B cell (primary cell): ENCODE results near the gene DTX3. TPM values are rescaled to one million over a fixed set of nuclear protein-coding genes. Genes with fewer than 3 reads are reported as not detected.
"Not testable (repeated sequence)": the region's sequence is repeated elsewhere in the genome, so short reads cannot be mapped to it uniquely, and the experiment has no call there.

Experiments
- ATAC-seq: fragments of 200-7000 bp; cut with Tn5 transposase; one replicate; pipeline ENCODE4 v1.10.0; 2021; ENCODE audit warnings: low read depth, mild to moderate bottlenecking, moderate number of reproducible peaks, moderate library complexity
- CTCF ChIA-PET: fragments of 350-600 bp; sonication (Branson Sonifier 250); formaldehyde crosslinking; loops from one replicate; lab custom pipeline; 2021; ENCODE audit warnings: antibody characterized with exemption, inconsistent platforms; lab: Charles Lee
- POLR2A ChIA-PET: fragments of 350-600 bp; sonication (Branson Sonifier 250); formaldehyde crosslinking; loops from one replicate; lab custom pipeline; 2021; ENCODE audit warnings: antibody characterized with exemption; lab: Charles Lee
- DNase-seq: peaks from one replicate; pipeline ENCODE4 v3.0.0; 2013
- H2AFZ ChIP-seq: 2 replicates; pipeline ENCODE4 v1.6.1; 2012; ENCODE audit warnings: mild to moderate bottlenecking, low read depth, low read length; ENCODE audit not compliant: insufficient read depth, poor library complexity, severe bottlenecking
- H3K27ac ChIP-seq, 2 donors: 1 replicate in 1 of 2; 2 replicates in 1 of 2; pipeline ENCODE4 v1.5.1; 2012 to 2013; ENCODE audit warnings: low read length in 2 of 2, mild to moderate bottlenecking in 2 of 2, moderate library complexity in 1 of 2
- H3K27me3 ChIP-seq, 4 experiments: fragments of 200-600 bp in 1 of 4; sonication (generic) in 1 of 4; replicated peaks in 1 of 4; 1 replicate in 2 of 4; 2 replicates in 2 of 4; pipeline versions ENCODE4 v1.6.1 to v1.7.0; 2013 to 2016; ENCODE audit warnings: low read length in 3 of 4, mild to moderate bottlenecking in 2 of 4, mixed read lengths in 1 of 4, moderate library complexity in 1 of 4; ENCODE audit not compliant: insufficient read depth in 4 of 4, control insufficient read depth in 3 of 4; ENCODE audit errors: control extremely low read depth in 1 of 4
- H3K36me3 ChIP-seq, 2 experiments: replicated peaks in 1 of 2; 1 replicate in 1 of 2; 2 replicates in 1 of 2; pipeline versions ENCODE4 v1.6.1 to v1.7.1; 2013; ENCODE audit warnings: low read length in 1 of 2; ENCODE audit not compliant: insufficient read depth in 2 of 2, control insufficient read depth in 1 of 2; ENCODE audit errors: control extremely low read depth in 1 of 2, extremely low read depth in 1 of 2
- H3K4me1 ChIP-seq, 2 donors: fragments of 200-600 bp in 1 of 2; sonication (generic) in 1 of 2; 1 replicate in 1 of 2; 2 replicates in 1 of 2; pipeline versions ENCODE4 v1.5.1 to v1.6.1; 2013 to 2017; ENCODE audit warnings: low read length in 2 of 2; ENCODE audit not compliant: control insufficient read depth in 2 of 2, insufficient read depth in 2 of 2
- H3K4me2 ChIP-seq: replicated peaks from 2 replicates; pipeline ENCODE3; 2012; ENCODE audit warnings: mild to moderate bottlenecking, low read depth, low read length; ENCODE audit not compliant: poor library complexity, severe bottlenecking
- H3K4me3 ChIP-seq, 5 experiments: fragments of 200-600 bp in 1 of 5; sonication (generic) in 1 of 5; 1 replicate in 3 of 5; 2 replicates in 2 of 5; pipeline versions ENCODE4 v1.5.1 to v1.7.0; 2011 to 2016; ENCODE audit warnings: low read length in 4 of 5, mild to moderate bottlenecking in 4 of 5, low read depth in 2 of 5, control low read depth in 1 of 5, moderate library complexity in 1 of 5; ENCODE audit not compliant: insufficient read depth in 1 of 5; ENCODE audit errors: control extremely low read depth in 1 of 5, extremely low read depth in 1 of 5
- H3K79me2 ChIP-seq: fragments of 200-600 bp; sonication (generic); one replicate; pipeline ENCODE4 v1.6.0; 2016; ENCODE audit warnings: low read length; ENCODE audit not compliant: control insufficient read depth, insufficient read depth
- H3K9ac ChIP-seq: fragments of 200-600 bp; sonication (generic); 2 replicates; pipeline ENCODE4 v1.6.1; 2017; ENCODE audit warnings: mild to moderate bottlenecking, low read length, moderate library complexity
- H3K9me3 ChIP-seq, 3 donors: one replicate each; pipeline versions ENCODE4 v1.6.1 to v1.7.1; 2013; ENCODE audit warnings: low read length in 2 of 3; ENCODE audit not compliant: control insufficient read depth in 2 of 3, insufficient read depth in 1 of 3; ENCODE audit errors: control extremely low read depth in 1 of 3
- H4K20me1 ChIP-seq: 2 replicates; pipeline ENCODE4 v1.6.0; 2012; ENCODE audit warnings: mild to moderate bottlenecking, low read length; ENCODE audit not compliant: insufficient read depth, control insufficient read depth, poor library complexity, severe bottlenecking
- H3K27ac Mint-ChIP-seq: one replicate; pipeline ENCODE4 v1.8.0; 2021; ENCODE audit warnings: mixed read lengths
- H3K27me3 Mint-ChIP-seq: one replicate; pipeline ENCODE4 v1.8.0; 2021; ENCODE audit warnings: mixed read lengths
- H3K4me1 Mint-ChIP-seq: one replicate; pipeline ENCODE4 v1.8.0; 2021; ENCODE audit warnings: mixed read lengths
- H3K4me3 Mint-ChIP-seq: one replicate; pipeline ENCODE4 v1.8.0; 2021; ENCODE audit warnings: mixed read lengths
- H3K9me3 Mint-ChIP-seq: one replicate; pipeline ENCODE4 v1.8.0; 2022; ENCODE audit warnings: mixed read lengths; ENCODE audit not compliant: insufficient read depth
- EZH2 ChIP-seq: IDR thresholded peaks from 2 replicates; pipeline ENCODE4 v1.6.1; 2012; ENCODE audit warnings: borderline replicate concordance, low read depth, mild to moderate bottlenecking, moderate library complexity, low read length; ENCODE audit not compliant: insufficient read depth, poor library complexity, severe bottlenecking
- WGBS: methylation state at CpG from one replicate; pipeline ENCODE4 v1.1.5; 2013; ENCODE audit warnings: missing lambda C conversion rate; ENCODE audit not compliant: insufficient coverage; 5-methylcytosine and 5-hydroxymethylcytosine counted together
- intact Hi-C: fragments of 100-400 bp; cut with micrococcal nuclease; formaldehyde crosslinking; loops from one replicate; pipeline ENCODE4 v1.10.0; 2022
- polyA plus RNA-seq: library from polyadenylated mRNA; depleted of rRNA; stranded (reverse); fragments of >200 nt; gene quantifications from 2 replicates; pipeline ENCODE4 v1.2.3, GENCODE V29; 2012
- total RNA-seq, 2 donors: library from RNA; stranded (reverse); fragments of 120-200 nt in 1 of 2; gene quantifications; 1 replicate in 1 of 2; 2 replicates in 1 of 2; pipeline versions ENCODE4 v1.2.3 to v1.2.4, GENCODE V29; 2013 to 2022
- TF ChIP-seq, protein P1 (sequence below): fragments of 200-600 bp; IDR thresholded peaks from one replicate; pipeline ENCODE4 v1.8.0; 2022; ENCODE audit warnings: antibody characterized with exemption, mild to moderate bottlenecking

DTX3 gene
- total and polyA plus RNA-seq, 2 donors (not counting 1 experiment from before 2014, with no cell fraction given), result 3.5 to 7.3 TPM

DNA sequence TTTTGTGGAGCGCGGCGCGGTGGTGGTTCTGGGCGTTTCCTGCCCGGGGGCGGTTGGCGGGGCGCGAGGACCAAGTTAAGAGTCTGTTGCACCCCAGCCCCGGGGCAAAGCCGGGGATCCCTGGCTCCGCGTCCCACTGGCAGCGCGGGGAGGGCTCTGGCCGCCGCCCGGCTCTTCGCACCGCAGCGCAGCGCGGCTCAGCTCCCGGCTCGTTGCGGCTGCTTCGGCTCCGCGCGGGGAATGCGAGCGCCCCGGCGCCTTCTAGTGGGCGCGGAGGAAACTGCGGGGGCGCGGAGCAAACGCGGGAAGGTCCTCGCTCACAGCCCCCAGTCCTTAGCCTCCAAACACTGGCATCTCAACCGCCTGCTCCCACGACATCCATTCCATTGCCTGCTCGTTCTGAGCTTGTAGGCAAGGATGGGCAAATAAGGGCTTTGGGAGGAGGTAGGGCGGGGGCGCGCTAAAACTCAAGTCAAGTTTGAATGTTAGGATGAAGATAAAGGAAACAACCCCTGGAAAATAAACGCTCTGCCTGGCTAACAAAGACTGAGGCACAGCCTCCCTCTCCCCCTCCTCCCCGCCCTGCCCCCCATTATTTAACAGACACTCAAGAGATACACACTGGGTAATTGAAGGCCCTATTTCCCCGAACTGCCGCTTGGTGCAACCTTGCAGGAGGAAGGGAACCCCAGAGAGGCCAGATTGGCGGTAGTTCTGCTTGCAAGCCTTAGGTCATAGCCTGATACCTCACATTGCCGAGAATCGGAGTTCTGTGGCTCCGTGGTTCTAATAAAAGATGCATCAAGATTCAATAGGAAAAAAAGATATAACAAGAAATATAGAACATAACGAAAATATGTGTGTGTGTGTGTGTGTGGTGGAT is 28.6 kb downstream of the DTX3 start, which contains the start of gene B4GALNT1:
TSS of gene B4GALNT1 (minus strand) at position 244 of the 883 bp plus-strand sequence. CDS start 1,069 bp downstream, outside the sequence.
- H3K9me3 ChIP-seq, result peaks cover 0 to 4% (median 0%) of the 10 kb centered on the region in 3 donors
- H2AFZ ChIP-seq, result peak within 1 kb of the TSS; percentile 80
- POLR2A ChIA-PET, result interaction anchor here (0.6 kb wide), 1 partner anchor 1125 kb away, joined by 6 read pairs; no protein-coding TSS in a partner anchor
- H3K79me2 ChIP-seq, result no peaks in the 10 kb centered on the region
- CTCF ChIA-PET, result interaction anchor here (0.7 to 2.3 kb wide), 15 partner anchors 8 to 174 kb away, joined by 3 to 20 read pairs (median 4); partner anchors contain the start of genes DDIT3, OS9 and PIP4K2C
- Mint-ChIP-seq H3K4me3 (peak within 1 kb of the TSS; percentile 77), H3K27ac (no peak within 1 kb of the TSS), H3K4me1 (peaks cover 15% of the 10 kb centered on the region), H3K27me3 (peaks cover 49% of the 10 kb centered on the region), H3K9me3 (no peaks in the 10 kb centered on the region)
- no peak within 1 kb of the TSS for H3K27ac ChIP-seq
- H3K4me1 ChIP-seq, result peaks cover 17 to 21% of the 10 kb centered on the region in 2 donors
- peak within 1 kb of the TSS; percentile 75 for H3K9ac ChIP-seq
- DNase-seq (peak; percentile 82), ATAC-seq (peak; percentile 97)
- intact Hi-C loops, result loop anchor here (1.0 to 5.0 kb wide), 4 partner anchors 18 to 109 kb away; partner anchors contain the start of gene OS9
- H4K20me1 ChIP-seq, result no peaks in the 10 kb centered on the region
- H3K27me3 ChIP-seq, result peaks cover 0 to 65% (median 40%) of the 10 kb centered on the region in 4 experiments
- TF ChIP-seq, protein P1, sequence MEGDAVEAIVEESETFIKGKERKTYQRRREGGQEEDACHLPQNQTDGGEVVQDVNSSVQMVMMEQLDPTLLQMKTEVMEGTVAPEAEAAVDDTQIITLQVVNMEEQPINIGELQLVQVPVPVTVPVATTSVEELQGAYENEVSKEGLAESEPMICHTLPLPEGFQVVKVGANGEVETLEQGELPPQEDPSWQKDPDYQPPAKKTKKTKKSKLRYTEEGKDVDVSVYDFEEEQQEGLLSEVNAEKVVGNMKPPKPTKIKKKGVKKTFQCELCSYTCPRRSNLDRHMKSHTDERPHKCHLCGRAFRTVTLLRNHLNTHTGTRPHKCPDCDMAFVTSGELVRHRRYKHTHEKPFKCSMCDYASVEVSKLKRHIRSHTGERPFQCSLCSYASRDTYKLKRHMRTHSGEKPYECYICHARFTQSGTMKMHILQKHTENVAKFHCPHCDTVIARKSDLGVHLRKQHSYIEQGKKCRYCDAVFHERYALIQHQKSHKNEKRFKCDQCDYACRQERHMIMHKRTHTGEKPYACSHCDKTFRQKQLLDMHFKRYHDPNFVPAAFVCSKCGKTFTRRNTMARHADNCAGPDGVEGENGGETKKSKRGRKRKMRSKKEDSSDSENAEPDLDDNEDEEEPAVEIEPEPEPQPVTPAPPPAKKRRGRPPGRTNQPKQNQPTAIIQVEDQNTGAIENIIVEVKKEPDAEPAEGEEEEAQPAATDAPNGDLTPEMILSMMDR, result peak; percentile 98
- TF ChIP-seq EZH2, result no peak
- peak within 1 kb of the TSS in 4 of 5 experiments; percentile 40 to 75 (median 56) for H3K4me3 ChIP-seq
- H3K36me3 ChIP-seq, result no peaks in the 10 kb centered on the region
- peak within 1 kb of the TSS; percentile 99 for H3K4me2 ChIP-seq
- under 1% methylated on average over 47 of the region's 58 CpGs for WGBS

DNA sequence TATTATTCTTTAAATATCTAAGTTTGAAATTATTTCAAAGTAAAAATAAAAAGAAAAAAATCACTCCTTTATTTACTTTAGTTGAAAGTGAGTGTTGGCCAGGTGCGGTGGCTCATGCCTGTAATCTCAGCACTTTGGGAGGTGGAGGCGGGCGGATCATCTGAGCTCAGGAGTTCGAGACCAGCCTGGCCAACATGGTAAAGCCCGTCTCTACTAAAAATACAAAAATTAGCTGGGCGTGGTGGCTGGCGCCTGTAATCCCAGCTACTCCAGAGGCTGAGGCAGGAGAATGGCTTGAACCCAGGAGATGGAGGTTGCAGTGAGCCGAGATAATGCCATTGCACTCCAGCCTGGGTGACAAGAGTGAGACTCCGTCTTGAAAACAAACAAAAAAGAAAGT is 32.1 kb downstream of the DTX3 start:
- ATAC-seq, H3K4me3 Mint-ChIP-seq, intact Hi-C loops: not testable (repeated sequence)

More for the DNA sequence above, 32.1 kb downstream of the DTX3 start:
- H3K4me3 ChIP-seq, H3K9me3 ChIP-seq, H3K79me2 ChIP-seq, DNase-seq, H3K27ac Mint-ChIP-seq, H3K27ac ChIP-seq, POLR2A ChIA-PET, H4K20me1 ChIP-seq, H3K9me3 Mint-ChIP-seq, H2AFZ ChIP-seq, H3K9ac ChIP-seq, H3K4me2 ChIP-seq, H3K36me3 ChIP-seq: not testable (repeated sequence)
- H3K27me3 Mint-ChIP-seq, result peaks cover 35% of the 10 kb centered on the region
- peaks cover 0 to 52% (median 19%) of the 10 kb centered on the region in 4 experiments for H3K27me3 ChIP-seq
- H3K4me1 ChIP-seq, result peaks cover 13 to 17% of the 10 kb centered on the region in 2 donors
- CTCF ChIA-PET, result interaction anchor here (0.8 to 6.4 kb wide), 3 partner anchors 53 to 178 kb away, joined by 4 to 66 read pairs (median 6); partner anchors contain the start of gene GLI1
- 89% methylated on average over 7 of the region's 9 CpGs for WGBS
- peaks cover 11% of the 10 kb centered on the region for H3K4me1 Mint-ChIP-seq
